OCI-LY1 (cell line): ENCODE results near the gene TLE7.
A peak's percentile ranks its signal among the peaks of the same experiment; 100 is the strongest.

Source experiments
- H2AFZ ChIP-seq: fragments of 200-600 bp; sonication (generic), shearing (Covaris generic); 2 replicates; pipeline ENCODE4 v1.6.0; 2014; ENCODE audit warnings: antibody characterized with exemption, mild to moderate bottlenecking, low read length
- H3F3A ChIP-seq: fragments of 200-600 bp; sonication (generic), shearing (Covaris generic); 2 replicates; pipeline ENCODE4 v1.6.0; 2014; ENCODE audit warnings: mild to moderate bottlenecking, antibody characterized with exemption, low read length, moderate library complexity; ENCODE audit not compliant: insufficient read depth
- H3K27ac ChIP-seq: fragments of 200-600 bp; sonication (generic); 2 replicates; pipeline ENCODE4 v1.5.1; 2014; ENCODE audit warnings: low read length, mixed run types, mild to moderate bottlenecking, low read depth; ENCODE audit not compliant: poor library complexity, severe bottlenecking
- H3K27me3 ChIP-seq: fragments of 200-600 bp; sonication (generic); 2 replicates; pipeline ENCODE4 v1.6.0; 2014; ENCODE audit warnings: antibody characterized with exemption, mild to moderate bottlenecking, low read length, moderate library complexity; ENCODE audit not compliant: insufficient read depth
- H3K36me3 ChIP-seq: fragments of 200-600 bp; sonication (generic); 2 replicates; pipeline ENCODE4 v1.6.1; 2014; ENCODE audit warnings: mild to moderate bottlenecking, antibody characterized with exemption, low read length, moderate library complexity, mixed read lengths; ENCODE audit not compliant: insufficient read depth
- H3K4me1 ChIP-seq: fragments of 200-600 bp; sonication (generic); 2 replicates; pipeline ENCODE4 v1.5.1; 2014; ENCODE audit warnings: mild to moderate bottlenecking, low read length, moderate library complexity; ENCODE audit not compliant: insufficient read depth, severe bottlenecking
- H3K4me2 ChIP-seq: fragments of 200-600 bp; sonication (generic), shearing (Covaris generic); 2 replicates; pipeline ENCODE4 v1.6.1; 2014; ENCODE audit warnings: low read length
- H3K4me3 ChIP-seq: fragments of 200-600 bp; sonication (generic); 2 replicates; pipeline ENCODE4 v1.5.1; 2014; ENCODE audit warnings: low read length, low read depth, mild to moderate bottlenecking, mixed read lengths; ENCODE audit not compliant: poor library complexity, severe bottlenecking
- H3K79me2 ChIP-seq: fragments of 200-600 bp; shearing (Covaris generic); 2 replicates; pipeline ENCODE4 v1.6.1; 2016; ENCODE audit warnings: mixed run types, low read length, mixed read lengths; ENCODE audit not compliant: insufficient read depth
- H3K9ac ChIP-seq: fragments of 200-600 bp; sonication (generic), shearing (Covaris generic); 2 replicates; pipeline ENCODE4 v1.6.1; 2014; ENCODE audit warnings: mild to moderate bottlenecking, low read length, mixed read lengths
- H3K9me2 ChIP-seq: fragments of 200-600 bp; sonication (generic), shearing (Covaris generic); 2 replicates; pipeline ENCODE4 v1.6.1; 2014; ENCODE audit warnings: low read depth, mild to moderate bottlenecking, low read length, mixed read lengths
- H3K9me3 ChIP-seq: fragments of 200-600 bp; shearing (Covaris generic); 2 replicates; pipeline ENCODE4 v1.6.1; 2014; ENCODE audit warnings: low read length, mixed read lengths
- H4K20me1 ChIP-seq: fragments of 200-600 bp; sonication (generic), shearing (Covaris generic); 2 replicates; pipeline ENCODE4 v1.6.0; 2016; ENCODE audit warnings: mild to moderate bottlenecking, low read length; ENCODE audit not compliant: insufficient read depth
- EZH2 ChIP-seq: fragments of 200-600 bp; sonication (generic), shearing (Covaris generic); IDR thresholded peaks from 2 replicates; pipeline ENCODE4 v1.8.0; 2017; ENCODE audit warnings: borderline replicate concordance, mixed run types, mild to moderate bottlenecking, antibody characterized with exemption, low read length, moderate library complexity, mixed read lengths
- TF ChIP-seq, protein P1 (sequence below): fragments of 200-600 bp; sonication (generic), shearing (Covaris generic); IDR thresholded peaks from 2 replicates; pipeline ENCODE4 v1.5.1; 2017; ENCODE audit warnings: mild to moderate bottlenecking, antibody characterized with exemption, low read length, moderate library complexity, mixed read lengths

The TLE7 gene

GRCh38 chr16:71467810-71468209, 26.0 kb upstream of the TLE7 start:
- Histone ChIP-seq H3K27ac (no peak overlapping the region), H3K36me3 (no peaks in the 10 kb centered on the region), H2AFZ (no peak overlapping the region), H3K4me1 (peaks cover 2% of the 10 kb centered on the region), H3K79me2 (no peaks in the 10 kb centered on the region), H4K20me1 (no peaks in the 10 kb centered on the region), H3K9me3 (no peaks in the 10 kb centered on the region), H3K9ac (no peak overlapping the region), H3F3A (no peaks in the 10 kb centered on the region), H3K9me2 (no peaks in the 10 kb centered on the region), H3K4me3 (no peak overlapping the region), H3K27me3 (no peaks in the 10 kb centered on the region), H3K4me2 (no peak overlapping the region)
- TF ChIP-seq, protein P1, sequence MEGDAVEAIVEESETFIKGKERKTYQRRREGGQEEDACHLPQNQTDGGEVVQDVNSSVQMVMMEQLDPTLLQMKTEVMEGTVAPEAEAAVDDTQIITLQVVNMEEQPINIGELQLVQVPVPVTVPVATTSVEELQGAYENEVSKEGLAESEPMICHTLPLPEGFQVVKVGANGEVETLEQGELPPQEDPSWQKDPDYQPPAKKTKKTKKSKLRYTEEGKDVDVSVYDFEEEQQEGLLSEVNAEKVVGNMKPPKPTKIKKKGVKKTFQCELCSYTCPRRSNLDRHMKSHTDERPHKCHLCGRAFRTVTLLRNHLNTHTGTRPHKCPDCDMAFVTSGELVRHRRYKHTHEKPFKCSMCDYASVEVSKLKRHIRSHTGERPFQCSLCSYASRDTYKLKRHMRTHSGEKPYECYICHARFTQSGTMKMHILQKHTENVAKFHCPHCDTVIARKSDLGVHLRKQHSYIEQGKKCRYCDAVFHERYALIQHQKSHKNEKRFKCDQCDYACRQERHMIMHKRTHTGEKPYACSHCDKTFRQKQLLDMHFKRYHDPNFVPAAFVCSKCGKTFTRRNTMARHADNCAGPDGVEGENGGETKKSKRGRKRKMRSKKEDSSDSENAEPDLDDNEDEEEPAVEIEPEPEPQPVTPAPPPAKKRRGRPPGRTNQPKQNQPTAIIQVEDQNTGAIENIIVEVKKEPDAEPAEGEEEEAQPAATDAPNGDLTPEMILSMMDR, result no peak
- TF ChIP-seq EZH2, result no peak

- Histone ChIP-seq H3K27me3 (no peaks in the 10 kb centered on the region), H3K4me1 (peaks cover 21% of the 10 kb centered on the region)
Observed at GRCh38 chr16:71464231-71464630, 22.4 kb upstream of the TLE7 start.

DNA sequence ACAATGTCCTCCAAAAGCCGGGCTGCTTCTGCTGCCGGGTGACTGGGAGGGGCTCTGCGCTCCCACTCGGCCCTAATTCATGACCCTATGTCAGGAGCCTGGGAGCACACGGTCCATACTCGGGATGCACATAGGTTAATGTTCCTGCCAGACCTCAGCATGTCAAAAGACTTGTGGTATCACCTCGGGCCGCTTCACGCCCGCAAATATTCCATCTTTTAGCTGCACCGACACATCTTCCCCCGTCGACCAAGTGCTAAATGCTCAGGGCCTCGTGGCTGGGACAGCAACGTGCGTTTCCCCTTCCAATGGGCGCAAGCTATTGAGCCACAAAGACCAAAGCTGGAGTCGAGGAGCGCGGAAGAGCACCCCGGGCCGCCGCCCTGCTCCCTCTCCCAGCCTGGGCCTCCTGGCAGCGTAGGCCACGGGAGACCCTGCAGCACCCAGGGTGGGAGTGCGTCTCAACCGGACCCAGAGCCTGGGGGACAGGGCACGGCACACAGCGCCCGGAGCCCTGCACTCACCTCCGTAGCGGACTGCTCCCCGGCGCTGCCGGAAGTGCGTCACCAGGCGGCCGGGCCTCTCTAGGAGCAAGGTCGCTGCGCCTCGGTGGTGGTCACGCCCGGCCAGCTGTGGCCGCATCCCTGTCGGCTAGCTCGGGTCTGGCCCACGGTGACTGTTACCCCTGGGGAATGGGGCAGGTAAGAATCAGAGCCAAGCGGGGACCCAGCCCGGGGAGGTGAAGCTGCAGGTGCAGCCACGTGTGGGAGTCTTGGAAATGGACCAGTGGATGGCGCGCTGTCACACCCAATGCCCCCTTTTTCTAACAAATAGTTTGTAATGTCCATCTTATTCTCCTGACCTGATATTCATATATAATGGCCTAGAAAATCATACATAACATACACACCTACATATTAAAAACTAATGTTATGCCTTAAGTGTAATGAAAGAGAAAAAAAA, 20.1 kb upstream of the TLE7 start, which contains the start of gene ZNF23:
ZNF23 (minus strand) TSS at position 562 of the 963 bp plus-strand sequence. CDS start 5,451 bp downstream, outside the sequence.
- TF ChIP-seq, protein P1, result peak; percentile 49; the same call in 1 of the 2 replicates
- no peak for TF ChIP-seq EZH2
- H3K9ac ChIP-seq, result peak within 1 kb of the TSS; percentile 93
- H3K27me3 ChIP-seq, result no peaks in the 10 kb centered on the region
- H3K9me3 ChIP-seq, result no peaks in the 10 kb centered on the region
- no peaks in the 10 kb centered on the region for H3F3A ChIP-seq
- H3K9me2 ChIP-seq, result no peaks in the 10 kb centered on the region
- peaks cover 21% of the 10 kb centered on the region for H3K4me1 ChIP-seq
- no peaks in the 10 kb centered on the region for H4K20me1 ChIP-seq
- H3K4me2 ChIP-seq, result peak within 1 kb of the TSS; percentile 97
- H2AFZ ChIP-seq, result peak within 1 kb of the TSS; percentile 95
- no peaks in the 10 kb centered on the region for H3K36me3 ChIP-seq
- peak within 1 kb of the TSS; percentile 98 for H3K4me3 ChIP-seq
- 0 out of 2 replicates have a peak, but pooled peaks cover 12% of the 10 kb centered on the region for H3K79me2 ChIP-seq
- no peak within 1 kb of the TSS for H3K27ac ChIP-seq

More at GRCh38 chr16:71464231-71464630, 22.4 kb upstream of the TLE7 start:
- no peaks in the 10 kb centered on the region for H3K36me3 ChIP-seq
- no peak overlapping the region for H3K9ac ChIP-seq
- no peak overlapping the region for H3K4me2 ChIP-seq
- H2AFZ ChIP-seq, result no peak overlapping the region
- no peaks in the 10 kb centered on the region for H3F3A ChIP-seq
- TF ChIP-seq, protein P1, result no peak
- TF ChIP-seq EZH2, result no peak
- H3K4me3 ChIP-seq, result no peak overlapping the region
- H3K9me2 ChIP-seq, result no peaks in the 10 kb centered on the region
- no peaks in the 10 kb centered on the region for H3K9me3 ChIP-seq
- no peak overlapping the region for H3K27ac ChIP-seq
- 0 out of 2 replicates have a peak, but pooled peaks cover 12% of the 10 kb centered on the region for H3K79me2 ChIP-seq
- no peaks in the 10 kb centered on the region for H4K20me1 ChIP-seq
